ENCODE measurements around the gene SH3RF3. TPM values are rescaled to one million over a fixed set of nuclear protein-coding genes. Genes with fewer than 3 reads are reported as not detected.

SH3RF3 gene
- total RNA-seq, 1 donor from 2014 or later: 7.4 TPM

DNA sequence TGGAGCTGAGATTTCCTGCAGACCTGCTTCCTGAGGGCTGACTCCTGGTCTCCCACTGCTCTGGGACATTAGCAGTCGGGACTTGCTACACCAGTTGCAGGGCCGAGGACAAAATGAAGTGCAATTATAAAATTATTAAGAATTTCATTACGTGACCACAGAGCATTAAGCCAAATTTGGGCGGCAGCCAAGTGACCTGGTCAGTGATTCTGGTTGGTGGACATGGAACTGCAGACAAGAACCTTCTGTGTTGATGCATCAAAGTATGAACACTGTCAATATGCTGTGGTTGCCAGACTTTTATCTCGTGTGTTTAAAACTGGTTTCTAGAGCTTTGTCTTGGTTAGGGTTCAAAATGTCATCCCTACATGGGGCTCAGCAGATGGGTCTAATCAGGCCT, 24.8 kb downstream of the SH3RF3 start:
- Histone ChIP-seq H3K36me3 (no peaks in the 10 kb centered on the region), H3K4me1 (peaks cover 9% of the 10 kb centered on the region), H3K27me3 (no peaks in the 10 kb centered on the region), H3K27ac (no peak overlapping the region), H3K9me3 (no peaks in the 10 kb centered on the region), H3K4me3 (no peak overlapping the region)
- TF ChIP-seq, protein P1, sequence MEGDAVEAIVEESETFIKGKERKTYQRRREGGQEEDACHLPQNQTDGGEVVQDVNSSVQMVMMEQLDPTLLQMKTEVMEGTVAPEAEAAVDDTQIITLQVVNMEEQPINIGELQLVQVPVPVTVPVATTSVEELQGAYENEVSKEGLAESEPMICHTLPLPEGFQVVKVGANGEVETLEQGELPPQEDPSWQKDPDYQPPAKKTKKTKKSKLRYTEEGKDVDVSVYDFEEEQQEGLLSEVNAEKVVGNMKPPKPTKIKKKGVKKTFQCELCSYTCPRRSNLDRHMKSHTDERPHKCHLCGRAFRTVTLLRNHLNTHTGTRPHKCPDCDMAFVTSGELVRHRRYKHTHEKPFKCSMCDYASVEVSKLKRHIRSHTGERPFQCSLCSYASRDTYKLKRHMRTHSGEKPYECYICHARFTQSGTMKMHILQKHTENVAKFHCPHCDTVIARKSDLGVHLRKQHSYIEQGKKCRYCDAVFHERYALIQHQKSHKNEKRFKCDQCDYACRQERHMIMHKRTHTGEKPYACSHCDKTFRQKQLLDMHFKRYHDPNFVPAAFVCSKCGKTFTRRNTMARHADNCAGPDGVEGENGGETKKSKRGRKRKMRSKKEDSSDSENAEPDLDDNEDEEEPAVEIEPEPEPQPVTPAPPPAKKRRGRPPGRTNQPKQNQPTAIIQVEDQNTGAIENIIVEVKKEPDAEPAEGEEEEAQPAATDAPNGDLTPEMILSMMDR (IDR thresholded peaks at IDR 0.05): no peak
- DNase-seq (no peak), ATAC-seq (no peak)
- intact Hi-C loops (cut with DNase I): no loop called here

GRCh38 chr2:109154226-109154625, 25.2 kb downstream of the SH3RF3 start:
- H3K27ac ChIP-seq: no peak overlapping the region
- intact Hi-C loops (cut with DNase I): no loop called here
- no peaks in the 10 kb centered on the region for H3K27me3 ChIP-seq
- no peak overlapping the region for H3K4me3 ChIP-seq
- no peak for ATAC-seq
- H3K4me1 ChIP-seq: peaks cover 9% of the 10 kb centered on the region
- no peaks in the 10 kb centered on the region for H3K36me3 ChIP-seq
- H3K9me3 ChIP-seq: no peaks in the 10 kb centered on the region
- TF ChIP-seq, protein P1 (IDR thresholded peaks at IDR 0.05): no peak
- no peak for DNase-seq

GRCh38 chr2:109155553-109156451, 26.8 kb downstream of the SH3RF3 start:
- no peak for ATAC-seq
- intact Hi-C loops (cut with DNase I): no loop called here

DNA sequence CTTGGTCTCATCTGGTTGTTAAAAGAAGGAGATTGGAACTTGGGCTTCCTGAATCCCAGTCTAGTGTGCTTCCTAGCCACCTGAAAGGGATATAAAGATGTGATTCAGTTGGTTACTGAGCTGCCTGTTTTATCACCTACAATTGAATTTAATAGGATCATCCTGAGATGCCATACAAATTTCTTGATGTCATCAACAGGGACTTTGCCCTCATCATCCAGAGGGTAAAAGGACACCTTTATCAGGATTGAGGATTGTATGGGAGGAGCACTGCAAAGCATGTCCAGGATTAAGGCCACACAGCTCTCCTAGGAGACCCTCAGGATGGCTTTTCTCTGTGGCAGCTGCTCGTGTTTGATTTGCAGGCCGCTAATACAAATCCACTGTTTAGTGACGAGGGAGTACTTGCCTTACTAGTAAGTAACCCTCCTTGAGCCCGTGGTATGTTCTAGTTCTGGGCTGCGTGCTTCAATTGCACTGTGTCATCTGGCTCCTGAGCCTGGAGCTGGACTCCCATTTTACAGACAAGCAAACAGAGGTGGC, 28.6 kb downstream of the SH3RF3 start:
- H3K9me3 ChIP-seq: no peaks in the 10 kb centered on the region
- peaks cover 9% of the 10 kb centered on the region for H3K4me1 ChIP-seq
- no peaks in the 10 kb centered on the region for H3K27me3 ChIP-seq
- TF ChIP-seq, protein P1 (IDR thresholded peaks at IDR 0.05): no peak
- ATAC-seq (no peak), DNase-seq (no peak)
- H3K36me3 ChIP-seq: no peaks in the 10 kb centered on the region
- H3K4me3 ChIP-seq: no peak overlapping the region
- no peak overlapping the region for H3K27ac ChIP-seq
- intact Hi-C loops (cut with DNase I): no loop called here

More at GRCh38 chr2:109155553-109156451, 26.8 kb downstream of the SH3RF3 start:
- Histone ChIP-seq H3K4me1 (peaks cover 9% of the 10 kb centered on the region), H3K36me3 (no peaks in the 10 kb centered on the region), H3K27ac (no peak overlapping the region), H3K27me3 (no peaks in the 10 kb centered on the region), H3K4me3 (no peak overlapping the region), H3K9me3 (no peaks in the 10 kb centered on the region)
- TF ChIP-seq, protein P1 (IDR thresholded peaks at IDR 0.05): no peak
- DNase-seq: no peak

- DNase-seq: no peak
- no peaks in the 10 kb centered on the region for H3K36me3 ChIP-seq
- no peak overlapping the region for H3K27ac ChIP-seq
- intact Hi-C loops (cut with DNase I): no loop called here
- TF ChIP-seq, protein P1 (IDR thresholded peaks at IDR 0.05): no peak
- no peak for ATAC-seq
- no peaks in the 10 kb centered on the region for H3K27me3 ChIP-seq
- H3K4me3 ChIP-seq: no peak overlapping the region
- H3K4me1 ChIP-seq: peaks cover 9% of the 10 kb centered on the region
- H3K9me3 ChIP-seq: no peaks in the 10 kb centered on the region
These were observed 29.2 kb downstream of the SH3RF3 start for GRCh38 chr2:109158237-109158636.
